ENCODE results near the gene REPS2.

REPS2 gene

DNA sequence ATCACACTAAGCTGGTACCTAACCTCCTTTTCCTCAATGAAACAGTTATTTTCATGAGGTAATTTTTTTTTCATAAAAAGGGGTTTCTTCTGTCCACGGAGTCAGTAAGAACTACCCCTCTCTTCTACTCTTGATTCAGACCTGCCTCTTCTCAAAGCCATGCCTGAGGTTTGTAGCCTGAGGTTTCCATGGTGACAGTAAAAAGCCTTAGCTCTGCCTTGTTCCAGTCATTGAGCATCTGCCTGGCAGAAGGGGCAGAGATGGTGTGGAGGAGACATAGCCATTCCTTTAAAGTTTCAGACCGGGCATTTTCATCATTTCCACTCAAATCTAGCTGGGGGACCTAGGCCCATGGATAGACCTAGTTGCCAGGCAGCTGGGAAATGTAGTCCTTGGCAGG is 135.5 kb downstream of the REPS2 start:
- no peak for DNase-seq (ENCODE audit: low read depth in 2 of 2)

DNA sequence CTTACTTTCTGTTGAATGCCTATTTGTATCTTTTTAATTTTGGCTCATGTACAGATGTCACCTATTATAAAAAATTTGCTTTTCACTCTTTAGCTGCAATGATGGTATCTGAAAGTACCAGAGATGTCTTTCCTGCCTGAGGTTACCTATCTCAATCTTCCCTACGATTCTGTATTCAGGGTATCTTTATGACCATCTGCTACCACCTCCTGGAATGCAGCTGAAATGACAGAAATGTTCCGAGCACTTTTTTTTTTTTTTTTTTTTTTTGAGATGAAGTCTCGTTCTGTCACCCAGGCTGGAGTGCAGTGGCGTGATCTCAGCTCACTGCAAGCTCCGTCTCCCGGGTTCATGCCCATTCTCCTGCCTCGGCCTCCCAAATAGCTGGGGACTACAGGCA is 136.4 kb downstream of the REPS2 start:
- DNase-seq (ENCODE audit: low read depth in 2 of 2), result no peak

DNA sequence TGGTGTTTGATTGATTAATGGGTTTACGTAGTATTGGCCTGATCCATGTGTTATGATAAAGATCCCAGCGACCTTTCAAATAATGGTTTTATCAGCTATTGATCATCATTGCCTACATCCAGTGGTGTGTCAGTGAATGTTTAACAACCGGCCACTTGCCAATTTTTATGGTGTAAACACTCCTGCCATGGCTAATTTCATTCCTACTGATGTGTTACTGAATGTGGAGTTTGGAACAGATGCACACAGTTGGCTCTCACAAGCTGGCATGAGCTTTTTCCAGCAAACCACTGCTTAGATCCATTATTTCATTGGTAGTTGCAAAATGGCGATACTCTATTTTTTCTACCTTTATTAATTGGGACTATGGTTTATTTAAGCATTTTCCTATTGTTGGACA is 139.9 kb downstream of the REPS2 start:
- no peak for DNase-seq (ENCODE audit: low read depth in 2 of 2)

DNA sequence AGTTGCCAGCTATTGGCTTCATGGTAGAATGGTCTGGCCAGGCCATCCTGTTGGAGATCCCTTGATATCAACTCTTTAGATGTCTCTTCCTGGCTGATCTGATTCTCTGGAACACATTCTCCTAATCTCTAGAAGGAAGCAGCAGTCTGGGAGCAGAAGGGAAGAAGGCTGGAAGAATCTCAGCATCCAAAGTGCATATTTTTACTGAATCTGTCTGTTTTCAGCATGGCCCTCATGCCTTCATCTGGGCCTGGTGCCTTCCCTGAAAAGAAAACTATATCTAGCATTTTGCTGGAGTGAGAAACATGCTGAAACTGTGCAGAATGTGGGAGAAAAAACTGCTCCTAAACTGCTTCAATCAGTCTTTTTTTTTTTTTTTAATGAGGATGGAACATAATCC is 148.7 kb downstream of the REPS2 start:
- no peak for DNase-seq (ENCODE audit: low read depth in 2 of 2)

DNA sequence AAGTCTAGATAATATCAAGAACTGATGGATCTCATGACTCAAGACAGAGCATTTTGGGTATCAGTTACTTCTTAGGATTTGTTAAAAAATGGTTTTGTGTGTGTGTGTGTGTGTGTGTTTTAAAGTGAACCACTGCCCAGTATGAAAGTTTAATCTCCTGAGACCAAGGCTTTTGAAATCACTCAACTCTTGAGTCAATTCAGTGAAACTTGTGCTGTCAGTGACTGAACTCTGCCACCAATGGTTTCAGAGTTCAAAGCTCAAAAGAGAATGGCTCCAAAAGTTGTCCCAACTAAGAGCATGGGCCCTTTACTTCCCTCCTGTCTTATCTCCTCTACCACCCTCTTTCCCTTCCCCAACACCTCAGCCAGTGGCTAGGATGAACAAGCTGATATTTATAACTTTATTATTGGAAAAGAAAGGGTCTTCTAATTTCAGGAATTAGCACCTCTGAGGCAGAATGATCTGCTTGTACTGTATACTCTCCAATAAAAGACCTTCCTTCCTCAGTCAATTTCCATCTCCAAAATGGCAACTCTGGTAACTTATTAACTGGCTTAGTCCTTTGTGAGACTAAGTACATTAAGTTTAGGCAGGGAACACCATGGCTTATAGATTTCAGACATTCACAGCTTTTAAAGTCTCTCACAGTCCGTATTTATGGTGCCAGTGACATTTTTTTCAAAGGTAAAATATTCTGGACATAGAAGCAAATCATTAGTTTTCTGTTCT is 152.2 kb downstream of the REPS2 start:
- DNase-seq (ENCODE audit: low read depth in 2 of 2), result no peak

DNA sequence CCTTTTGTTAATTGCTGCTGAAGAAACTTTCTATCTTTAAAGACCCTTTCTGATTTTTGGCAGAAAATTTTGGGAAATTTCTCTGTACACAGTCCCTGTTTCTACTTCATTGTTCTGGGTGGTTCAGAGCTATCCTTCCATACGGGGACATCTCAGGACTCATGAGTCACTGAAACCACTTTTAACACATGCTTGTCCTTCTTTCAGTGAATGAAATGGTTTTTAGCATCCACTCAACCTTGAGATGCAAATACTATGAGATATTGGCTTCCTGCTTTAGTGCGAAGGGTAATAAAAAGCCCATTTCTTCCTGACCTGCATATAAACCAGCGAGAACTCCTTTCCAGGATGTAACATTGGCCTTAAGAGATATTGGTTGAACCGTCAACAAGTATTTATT is 158.0 kb downstream of the REPS2 start:
- no peak for DNase-seq (ENCODE audit: low read depth in 2 of 2)

DNA sequence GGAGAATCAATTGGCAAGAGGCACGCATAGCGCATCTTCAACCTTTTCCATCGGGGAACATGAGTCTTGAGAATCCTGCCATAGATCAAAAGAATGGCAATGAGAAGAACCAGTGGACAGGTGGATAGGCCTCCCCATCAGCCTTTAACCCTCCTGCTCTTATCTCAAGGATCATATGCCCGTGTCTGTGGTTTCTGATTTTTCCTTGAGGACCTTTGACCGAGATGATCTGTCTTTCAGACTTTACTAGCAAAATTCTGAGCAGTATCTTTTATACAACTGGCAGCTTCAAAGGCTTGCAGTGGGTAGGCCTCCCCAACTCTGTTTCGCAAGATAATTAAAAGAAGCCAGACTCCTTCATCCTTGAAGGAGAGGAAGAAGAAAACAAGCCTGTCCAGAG is 174.4 kb downstream of the REPS2 start:
- DNase-seq (ENCODE audit: low read depth in 2 of 2), result no peak

DNA sequence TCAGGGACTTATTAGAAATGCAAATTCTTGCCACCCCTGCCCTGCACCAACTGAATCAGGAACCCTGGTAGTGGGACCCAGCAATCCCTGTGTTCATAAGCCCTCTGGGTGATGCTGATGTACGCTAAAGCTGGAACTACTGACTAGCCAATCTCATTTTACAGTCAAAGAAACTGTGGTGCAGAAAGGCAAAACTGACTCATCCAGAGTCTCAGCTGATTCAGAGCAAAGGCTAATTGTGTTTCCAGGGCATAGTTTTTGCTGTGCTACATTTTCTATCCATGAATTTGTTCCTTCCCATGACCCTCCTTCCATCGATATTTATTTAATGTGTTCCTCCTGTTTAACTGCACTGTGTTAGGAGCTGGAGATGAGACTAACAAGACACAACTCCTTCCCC is 207.5 kb downstream of the REPS2 start:
- DNase-seq (ENCODE audit: low read depth in 2 of 2), result no peak

DNA sequence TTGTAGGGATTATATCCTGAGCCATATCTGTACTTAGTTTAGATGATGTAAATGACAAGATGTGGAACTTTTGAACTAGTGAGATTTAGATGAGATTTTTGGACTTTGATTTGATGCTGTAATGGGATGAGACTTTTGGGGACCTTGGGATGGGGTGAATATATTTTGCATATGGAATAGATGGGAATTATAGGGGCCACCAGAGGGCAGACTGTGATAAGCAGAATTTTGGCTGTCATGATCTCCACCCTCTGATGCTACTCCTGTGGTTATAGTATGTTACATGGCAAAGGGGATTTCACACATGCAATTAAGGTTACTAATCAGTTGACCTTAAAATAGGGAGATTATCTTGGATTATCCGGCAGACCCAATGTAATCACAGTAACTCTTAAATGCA is 214.5 kb downstream of the REPS2 start:
- no peak for DNase-seq (ENCODE audit: low read depth in 2 of 2)

DNA sequence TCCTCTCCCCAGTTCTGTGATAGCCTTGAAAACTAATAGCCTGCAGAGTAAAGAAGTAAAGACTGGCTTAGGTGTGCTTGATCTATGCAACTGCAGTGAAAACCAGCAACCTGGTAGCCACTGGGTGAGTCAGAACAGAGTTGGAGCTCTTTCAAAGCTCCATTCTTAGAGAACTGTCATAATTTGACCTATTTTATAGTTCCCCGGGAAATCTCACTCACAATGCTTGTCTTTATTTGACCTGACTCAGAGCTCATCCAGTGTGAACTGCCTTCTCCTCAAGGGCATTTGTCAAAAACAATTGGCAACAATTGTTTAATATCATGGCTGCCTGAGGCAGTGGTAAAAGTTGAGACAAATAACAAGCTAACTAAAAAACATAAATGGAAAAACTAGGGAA is 215.5 kb downstream of the REPS2 start:
- no peak for DNase-seq (ENCODE audit: low read depth in 2 of 2)

DNA sequence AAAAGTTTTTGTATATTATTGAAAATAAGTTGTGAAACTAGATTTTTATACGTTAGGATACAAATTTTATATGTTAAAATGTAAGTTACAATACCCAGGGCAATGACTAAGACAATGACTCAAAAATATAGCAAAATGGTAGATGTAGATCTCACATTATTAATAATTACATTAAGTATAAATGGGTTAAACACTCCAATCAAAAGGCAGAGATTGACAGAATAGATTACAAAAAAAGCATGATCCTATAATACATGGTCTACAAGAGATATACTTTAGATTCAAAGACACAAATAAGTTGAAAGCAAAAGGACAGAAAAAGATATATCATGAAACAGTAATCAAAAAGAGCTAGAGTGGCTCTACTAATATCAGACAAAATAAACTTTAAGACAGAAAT is 217.6 kb downstream of the REPS2 start:
- DNase-seq (ENCODE audit: low read depth in 2 of 2), result no peak

DNA sequence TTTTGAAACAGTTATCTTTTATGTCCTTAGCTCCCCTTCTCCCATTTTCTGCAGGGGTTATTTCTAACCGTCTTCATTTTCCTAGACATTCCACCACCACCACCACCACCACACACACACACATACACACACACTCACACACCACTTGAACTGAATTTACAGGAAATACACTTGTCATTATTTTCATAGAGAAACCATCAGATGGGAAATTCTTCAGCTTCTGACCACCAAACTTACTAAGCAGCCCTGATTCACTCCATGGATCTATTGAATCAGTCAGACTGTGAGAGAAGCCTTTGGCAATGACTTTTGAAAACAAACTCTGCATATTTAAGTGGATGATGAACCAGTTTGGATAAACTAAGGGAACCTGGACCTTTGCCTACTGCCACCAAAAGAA is 218.5 kb downstream of the REPS2 start:
- no peak for DNase-seq (ENCODE audit: low read depth in 2 of 2)

DNA sequence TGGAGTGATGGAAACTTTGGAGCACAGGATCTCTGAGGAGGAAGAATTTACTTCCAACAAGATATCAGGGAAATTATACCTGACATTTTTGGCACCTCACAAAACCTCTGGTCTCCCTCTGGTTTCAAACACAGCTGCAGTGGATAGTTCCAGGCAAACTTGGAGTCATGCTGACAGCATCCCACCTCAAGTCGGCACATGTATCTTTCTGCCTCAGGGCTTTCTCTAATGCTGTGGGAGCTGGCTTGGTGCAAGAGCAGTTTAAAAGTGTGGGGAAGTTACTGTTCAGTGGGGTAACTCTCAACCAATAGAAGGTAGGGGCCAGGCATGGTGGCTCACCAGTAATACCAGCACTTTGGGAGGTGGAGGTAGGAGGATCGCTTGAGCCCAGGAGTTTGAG is 221.5 kb downstream of the REPS2 start:
- DNase-seq (ENCODE audit: low read depth in 2 of 2), result no peak

DNA sequence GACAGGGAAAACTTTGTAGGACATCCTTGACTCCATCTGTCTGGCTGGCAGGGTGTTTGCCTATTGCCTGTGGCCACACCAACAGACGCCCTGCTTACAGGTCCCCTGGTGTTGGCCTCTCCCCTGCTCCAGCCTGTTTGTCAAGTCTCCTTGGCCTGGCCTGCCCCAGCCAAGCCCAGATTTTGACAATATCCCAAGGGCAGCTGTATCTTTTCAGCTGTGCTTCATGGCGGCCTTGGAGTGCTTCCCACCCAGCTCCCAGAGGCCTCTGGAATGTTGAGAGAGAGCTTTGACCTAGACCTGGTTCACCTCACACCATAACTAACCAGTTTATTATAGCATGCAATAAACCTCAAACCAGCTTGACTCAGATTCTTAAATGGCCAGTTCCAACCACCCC is 224.5 kb downstream of the REPS2 start:
- DNase-seq (ENCODE audit: low read depth in 2 of 2), result no peak

DNA sequence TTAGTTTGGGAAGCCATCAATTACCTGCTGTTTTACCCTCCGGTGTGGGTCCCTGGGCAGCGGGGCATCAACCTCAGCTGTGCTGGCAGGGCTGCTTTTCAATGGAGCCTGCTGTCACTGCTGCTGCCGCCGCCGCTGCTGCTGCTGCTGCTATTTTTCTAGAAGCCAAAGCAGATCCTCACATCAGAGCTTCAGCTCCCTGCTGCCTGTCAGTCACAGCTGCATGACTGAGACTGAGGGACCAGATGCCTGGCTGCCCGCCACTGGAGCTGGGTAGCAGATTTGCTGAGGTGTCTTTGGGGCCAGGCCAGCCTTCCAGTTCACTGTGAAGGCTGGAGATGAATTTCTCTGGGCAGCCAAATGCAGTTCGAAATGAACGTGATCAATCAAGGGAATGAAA is 228.2 kb downstream of the REPS2 start:
- no peak for DNase-seq (ENCODE audit: low read depth in 2 of 2)

DNA sequence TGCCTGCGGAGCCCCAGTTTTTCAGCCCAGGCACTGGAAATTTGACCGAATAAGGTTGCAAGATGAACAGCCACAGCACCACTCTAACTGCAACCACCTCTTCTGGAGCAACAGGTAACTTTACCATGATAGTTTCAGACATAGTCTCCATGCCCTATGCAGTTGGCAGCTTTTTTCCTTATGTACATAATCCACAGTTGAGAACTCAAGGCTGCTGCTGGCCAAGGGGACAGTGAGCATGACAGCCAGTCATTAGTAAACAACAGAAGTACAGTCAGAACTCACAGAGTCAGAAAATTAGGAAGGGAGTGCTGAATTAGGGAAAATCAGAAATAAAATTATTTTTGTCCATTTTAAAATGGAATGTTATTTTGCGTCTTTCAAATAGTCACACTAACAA is 235.9 kb downstream of the REPS2 start:
- DNase-seq (ENCODE audit: low read depth in 2 of 2), result no peak

DNA sequence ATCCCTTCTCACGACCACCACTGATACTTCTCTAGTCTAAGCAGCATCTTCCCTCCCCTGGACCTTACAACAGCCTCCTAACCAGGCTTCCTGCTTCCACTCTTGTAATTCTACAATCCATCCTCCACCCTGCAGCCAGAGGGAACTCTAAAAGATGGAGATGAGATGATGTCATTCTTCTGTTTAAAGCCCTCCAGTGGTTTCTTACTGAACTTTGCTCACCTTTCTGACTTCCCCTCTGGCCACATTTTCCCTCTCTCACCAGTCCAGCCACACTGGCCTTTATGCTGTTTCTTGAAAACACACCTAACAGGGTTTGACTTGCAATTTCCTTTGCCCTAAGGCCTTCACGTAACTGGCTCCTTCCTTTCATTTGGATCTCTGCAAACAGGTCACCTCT is 237.1 kb downstream of the REPS2 start:
- no peak for DNase-seq (ENCODE audit: low read depth in 2 of 2)

DNA sequence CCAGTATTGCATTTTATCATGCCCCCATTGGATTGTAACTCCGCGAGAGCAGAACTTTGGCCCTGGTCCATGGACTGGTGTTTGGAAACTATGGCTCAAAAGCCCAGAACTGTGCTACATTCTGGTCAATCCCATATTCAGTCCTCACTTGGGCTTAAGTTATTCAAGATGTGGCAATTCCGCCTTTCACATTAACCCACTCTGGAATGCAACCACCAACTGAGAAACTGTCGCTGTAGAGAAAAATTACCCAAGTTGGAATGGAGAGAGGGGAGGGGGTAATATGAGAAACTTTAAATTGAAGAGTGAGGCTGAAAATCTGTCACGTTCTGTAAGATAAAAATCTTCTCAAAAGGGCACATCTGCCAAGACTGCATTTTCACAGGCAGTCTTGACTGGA is 239.0 kb downstream of the REPS2 start:
- peak in 1 of 2 experiments; percentile 7 for DNase-seq (ENCODE audit: low read depth in 2 of 2)

DNA sequence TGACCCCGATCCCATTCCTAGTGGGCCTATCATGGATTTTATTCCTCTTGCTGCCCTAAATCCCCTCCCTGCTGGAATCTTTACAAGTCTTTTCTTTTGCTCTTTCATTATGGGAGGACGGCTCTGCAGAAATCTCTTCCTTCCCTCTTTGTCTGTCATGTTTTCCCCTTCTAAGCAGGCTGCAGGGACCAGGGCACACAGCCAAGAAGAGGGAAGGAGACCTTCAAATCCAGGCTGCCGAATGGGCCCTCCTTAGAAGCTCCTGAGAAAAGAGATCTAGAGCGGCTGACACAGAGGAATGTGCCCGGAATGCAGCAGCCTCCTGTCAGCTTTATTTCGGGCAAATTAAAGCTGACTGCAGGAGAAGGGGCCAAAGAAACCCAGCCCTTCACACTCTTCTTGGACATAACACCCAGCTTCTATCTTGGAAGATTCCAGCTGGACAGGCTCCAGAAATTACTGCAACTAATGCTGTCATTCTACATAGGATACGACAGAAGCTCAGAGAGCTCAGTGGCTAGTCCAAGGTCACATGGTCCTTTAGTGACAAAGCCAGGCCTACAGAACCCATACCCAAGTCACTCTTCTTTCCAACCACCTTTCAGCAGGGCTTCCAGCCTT is 240.8 kb downstream of the REPS2 start:
- no peak for DNase-seq (ENCODE audit: low read depth in 2 of 2)

DNA sequence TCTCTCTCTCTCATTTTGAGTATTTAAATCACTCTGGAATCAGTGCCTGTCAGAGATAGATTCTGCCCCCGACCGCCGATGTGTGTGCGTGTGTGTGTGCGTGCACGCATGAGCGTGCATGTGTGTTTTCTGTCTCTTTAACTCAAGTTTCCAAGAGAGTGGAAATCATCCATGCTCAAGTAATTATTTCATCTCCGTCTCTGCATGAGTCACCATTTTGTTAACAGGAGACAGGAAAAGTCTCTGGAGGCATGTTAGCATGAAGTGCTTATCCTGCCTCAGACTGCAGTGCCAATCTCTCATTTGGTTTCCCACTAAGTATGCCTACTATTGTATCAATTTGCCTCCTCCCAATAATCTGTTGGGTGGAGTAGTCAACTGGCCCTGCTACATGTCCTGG is 245.6 kb downstream of the REPS2 start:
- DNase-seq (ENCODE audit: low read depth in 2 of 2), result no peak

Measured in fibroblast of skin of left biceps (primary cell).